ENCODE measurements around the gene SPSB1. TPM values are rescaled to one million over a fixed set of nuclear protein-coding genes. Genes with fewer than 3 reads are reported as not detected.

SPSB1 gene
- total RNA-seq, 1 experiment from 2014 or later, result 2.9 TPM

GRCh38 chr1:9248341-9249262 is 44.1 kb upstream of the SPSB1 start:
- peak overlapping the region; percentile 65 for H4K91ac ChIP-seq (ENCODE audit: insufficient read length, low read depth, low read length)
- Mint-ChIP-seq H3K4me1 (peaks cover 24 to 49% of the 10 kb centered on the region in 2 experiments), H3K36me3 (ENCODE audit: insufficient read depth in 1 of 3, low read depth in 3 of 3) (no peaks in the 10 kb centered on the region; a peak in 1 of 7 replicates), H3K9me3 (no peaks in the 10 kb centered on the region), H3K4me3 (no peak overlapping the region; a peak in 1 of 5 replicates), H3K27ac (no peak overlapping the region), H3K27me3 (ENCODE audit: low read depth) (no peaks in the 10 kb centered on the region)
- WGBS (ENCODE audit: extremely low coverage, insufficient read length, low lambda C conversion rate), result no CpG with 5 or more reads among the region's 21 CpGs
- no peaks in the 10 kb centered on the region for H3K79me2 ChIP-seq (ENCODE audit: insufficient read depth, low read length)
- H3K4me1 ChIP-seq (ENCODE audit: insufficient read depth, low read length), result peaks cover 7% of the 10 kb centered on the region
- H2BK20ac ChIP-seq (ENCODE audit: low read depth, low read length, poor library complexity, severe bottlenecking), result no peak overlapping the region
- H2AK5ac ChIP-seq (ENCODE audit: insufficient read length, low read length), result no peak overlapping the region
- no peaks in the 10 kb centered on the region for H3K27me3 ChIP-seq (ENCODE audit: insufficient read depth, low read length)
- H2BK120ac ChIP-seq (ENCODE audit: low read depth, low read length, poor library complexity, severe bottlenecking), result no peak overlapping the region
- no peak overlapping the region for H3K4me2 ChIP-seq (ENCODE audit: insufficient read depth, insufficient read length, low read length)
- no peak overlapping the region for H4K8ac ChIP-seq (replicated peaks; ENCODE audit: insufficient read length, low read depth, low read length)
- no peak overlapping the region for H3K9ac ChIP-seq (ENCODE audit: extremely low read depth, insufficient read length, low read length)
- no peak for TF ChIP-seq CTCF (conservative IDR thresholded peaks at IDR 0.05)
- H3K56ac ChIP-seq (ENCODE audit: insufficient read length, low read depth, low read length), result no peak overlapping the region
- H2BK12ac ChIP-seq (ENCODE audit: insufficient read length, low read depth, low read length), result no peak overlapping the region
- no peak overlapping the region for H3K27ac ChIP-seq (ENCODE audit: insufficient read length, low read depth, low read length)
- no peaks in the 10 kb centered on the region for H3K79me1 ChIP-seq (ENCODE audit: insufficient read depth, low read depth, low read length, poor library complexity, severe bottlenecking)
- no peak overlapping the region for H3K18ac ChIP-seq (ENCODE audit: insufficient read length, low read depth, low read length)
- H3K23ac ChIP-seq (ENCODE audit: insufficient read length, low read depth, low read length), result no peak overlapping the region
- no peak overlapping the region for H4K5ac ChIP-seq (ENCODE audit: insufficient read length, low read depth, low read length)
- H3T11ph ChIP-seq (ENCODE audit: low read length), result no peak overlapping the region
- no peak overlapping the region for H2BK5ac ChIP-seq (ENCODE audit: insufficient read length, low read length)
- peaks cover 4% of the 10 kb centered on the region for H3K23me2 ChIP-seq (ENCODE audit: insufficient read length, low read depth, low read length, poor library complexity, severe bottlenecking)
- H3K4ac ChIP-seq (ENCODE audit: low read depth, low read length), result no peak overlapping the region
- no peaks in the 10 kb centered on the region for H4K20me1 ChIP-seq (ENCODE audit: control insufficient read depth, insufficient read depth, insufficient read length)
- H3K9me3 ChIP-seq (ENCODE audit: control insufficient read depth, low read depth, low read length), result no peaks in the 10 kb centered on the region
- DNase-seq, result no peak
- no peak overlapping the region for H2AFZ ChIP-seq (ENCODE audit: low read length)
- no peak overlapping the region for H2BK15ac ChIP-seq (ENCODE audit: low read depth, low read length)
- no peak overlapping the region for H3K14ac ChIP-seq (ENCODE audit: insufficient read depth, low read length)

Data from H9 (cell line).